T-helper 17 cell (primary cell): ENCODE data around the gene CELSR3. TPM values are rescaled to one million over a fixed set of nuclear protein-coding genes. Genes with fewer than 3 reads are reported as not detected.

Experiments used
- ATAC-seq: fragments of 150-1000 bp; cut with Tn5 transposase; 2 replicates; pipeline ENCODE4 v1.10.0; 2021; ENCODE audit warnings: mild to moderate bottlenecking, moderate library complexity
- DNase-seq, 3 donors: peaks; one replicate each; pipeline versions ENCODE4 v3.0.0 to v3.0.0-alpha.2; 2020 to 2021
- H3K9me3 ChIP-seq: one replicate; pipeline ENCODE4 v1.7.0; 2013; ENCODE audit warnings: low read length, mild to moderate bottlenecking; ENCODE audit not compliant: control insufficient read depth, poor library complexity, severe bottlenecking
- H3K27ac Mint-ChIP-seq: one replicate; pipeline ENCODE4 v1.8.0; 2022; ENCODE audit warnings: mild to moderate bottlenecking, moderate library complexity, mixed read lengths
- H3K27me3 Mint-ChIP-seq: one replicate; pipeline ENCODE4 v1.8.0; 2022; ENCODE audit warnings: mixed read lengths
- H3K36me3 Mint-ChIP-seq: one replicate; pipeline ENCODE4 v1.8.0; 2022; ENCODE audit warnings: low read depth, mixed read lengths
- H3K4me1 Mint-ChIP-seq: one replicate; pipeline ENCODE4 v1.8.0; 2022; ENCODE audit warnings: mild to moderate bottlenecking, mixed read lengths
- H3K4me3 Mint-ChIP-seq: one replicate; pipeline ENCODE4 v1.8.0; 2022; ENCODE audit warnings: mild to moderate bottlenecking, moderate library complexity, mixed read lengths
- total RNA-seq, 4 donors: library from RNA in 2 of 4; stranded (reverse) in 2 of 4; gene quantifications; one replicate each; pipeline ENCODE4 v1.2.3 and lab custom pipeline; 2022 to 2026

Gene CELSR3
- total RNA-seq, 2 donors from 2014 or later, result 6.0 to 6.9 TPM

GRCh38 chr3:48693826-48694225 is 31.1 kb upstream of the CELSR3 start:
- no peaks in the 10 kb centered on the region for H3K27me3 Mint-ChIP-seq
- DNase-seq (no peak), ATAC-seq (no peak)
- H3K4me3 Mint-ChIP-seq, result no peak overlapping the region
- no peaks in the 10 kb centered on the region for H3K9me3 ChIP-seq
- H3K36me3 Mint-ChIP-seq, result peaks cover 8% of the 10 kb centered on the region
- peak overlapping the region; percentile 21 for H3K27ac Mint-ChIP-seq
- peaks cover 15% of the 10 kb centered on the region for H3K4me1 Mint-ChIP-seq

- ATAC-seq (no peak), DNase-seq (no peak)
- Mint-ChIP-seq H3K36me3 (peaks cover 8% of the 10 kb centered on the region), H3K4me3 (no peak overlapping the region), H3K4me1 (peaks cover 13% of the 10 kb centered on the region), H3K27ac (peak overlapping the region; percentile 29), H3K27me3 (no peaks in the 10 kb centered on the region)
- H3K9me3 ChIP-seq, result no peaks in the 10 kb centered on the region
These were observed 29.9 kb upstream of the CELSR3 start for GRCh38 chr3:48692551-48692950.

GRCh38 chr3:48690846-48691458 is 28.3 kb upstream of the CELSR3 start:
- no peaks in the 10 kb centered on the region for H3K9me3 ChIP-seq
- Mint-ChIP-seq H3K36me3 (peaks cover 8% of the 10 kb centered on the region), H3K4me3 (no peak overlapping the region), H3K27me3 (no peaks in the 10 kb centered on the region), H3K4me1 (peaks cover 16% of the 10 kb centered on the region), H3K27ac (no peak overlapping the region)
- DNase-seq (no peak), ATAC-seq (no peak)

GRCh38 chr3:48689384-48689783 is 26.7 kb upstream of the CELSR3 start:
- Mint-ChIP-seq H3K27me3 (no peaks in the 10 kb centered on the region), H3K27ac (no peak overlapping the region), H3K4me1 (peaks cover 23% of the 10 kb centered on the region), H3K36me3 (peaks cover 8% of the 10 kb centered on the region), H3K4me3 (no peak overlapping the region)
- ATAC-seq (no peak), DNase-seq (no peak)
- no peaks in the 10 kb centered on the region for H3K9me3 ChIP-seq

- DNase-seq (no peak), ATAC-seq (no peak)
- Mint-ChIP-seq H3K27me3 (no peaks in the 10 kb centered on the region), H3K36me3 (peaks cover 8% of the 10 kb centered on the region), H3K4me1 (peaks cover 26% of the 10 kb centered on the region), H3K27ac (no peak overlapping the region), H3K4me3 (no peak overlapping the region)
- no peaks in the 10 kb centered on the region for H3K9me3 ChIP-seq
These were observed 26.0 kb upstream of the CELSR3 start for GRCh38 chr3:48688737-48689075.

- no peaks in the 10 kb centered on the region for H3K9me3 ChIP-seq
- peaks cover 8% of the 10 kb centered on the region for H3K36me3 Mint-ChIP-seq
- H3K4me3 Mint-ChIP-seq, result no peak overlapping the region
- H3K27ac Mint-ChIP-seq, result peak overlapping the region; percentile 60
- DNase-seq (no peak), ATAC-seq (no peak)
- no peaks in the 10 kb centered on the region for H3K27me3 Mint-ChIP-seq
- H3K4me1 Mint-ChIP-seq, result peaks cover 27% of the 10 kb centered on the region
These were observed 25.5 kb upstream of the CELSR3 start for GRCh38 chr3:48688032-48688736.

- Mint-ChIP-seq H3K4me1 (peaks cover 26% of the 10 kb centered on the region), H3K27me3 (no peaks in the 10 kb centered on the region), H3K27ac (peak overlapping the region; percentile 60), H3K4me3 (no peak overlapping the region), H3K36me3 (peaks cover 4% of the 10 kb centered on the region)
- no peak for DNase-seq
- no peak for ATAC-seq
- no peaks in the 10 kb centered on the region for H3K9me3 ChIP-seq
These were observed 24.6 kb upstream of the CELSR3 start for GRCh38 chr3:48687220-48687678.

GRCh38 chr3:48686538-48687219 is 24.0 kb upstream of the CELSR3 start:
- Mint-ChIP-seq H3K36me3 (peaks cover 4% of the 10 kb centered on the region), H3K4me1 (peaks cover 26% of the 10 kb centered on the region), H3K27me3 (no peaks in the 10 kb centered on the region), H3K4me3 (peak overlapping the region; percentile 94), H3K27ac (peak overlapping the region; percentile 91)
- H3K9me3 ChIP-seq, result no peaks in the 10 kb centered on the region
- DNase-seq, result no peak
- ATAC-seq, result no peak

- Mint-ChIP-seq H3K36me3 (peaks cover 1% of the 10 kb centered on the region), H3K27ac (peak within 1 kb of the TSS; percentile 91), H3K27me3 (no peaks in the 10 kb centered on the region), H3K4me3 (peak within 1 kb of the TSS; percentile 94), H3K4me1 (peaks cover 23% of the 10 kb centered on the region)
- ATAC-seq (peak; percentile 91), DNase-seq (peak; percentile 83 to 95 (median 88))
- no peaks in the 10 kb centered on the region for H3K9me3 ChIP-seq
These were observed 23.2 kb upstream of the CELSR3 start, which contains the start of gene NCKIPSD for GRCh38 chr3:48685603-48686511. Gene NCKIPSD (minus strand): TSS chr3:48685915. CDS start chr3:48685807, 108 bp downstream.

GRCh38 chr3:48685293-48685602 is 22.6 kb upstream of the CELSR3 start:
- H3K9me3 ChIP-seq, result no peaks in the 10 kb centered on the region
- H3K27ac Mint-ChIP-seq, result peak overlapping the region; percentile 91
- H3K4me1 Mint-ChIP-seq, result peaks cover 27% of the 10 kb centered on the region
- no peaks in the 10 kb centered on the region for H3K27me3 Mint-ChIP-seq
- DNase-seq (no peak), ATAC-seq (no peak)
- peaks cover 5% of the 10 kb centered on the region for H3K36me3 Mint-ChIP-seq
- peak overlapping the region; percentile 94 for H3K4me3 Mint-ChIP-seq

- peaks cover 5% of the 10 kb centered on the region for H3K36me3 Mint-ChIP-seq
- H3K4me3 Mint-ChIP-seq, result peak overlapping the region; percentile 94
- DNase-seq, result no peak
- H3K4me1 Mint-ChIP-seq, result peaks cover 32% of the 10 kb centered on the region
- no peaks in the 10 kb centered on the region for H3K9me3 ChIP-seq
- no peaks in the 10 kb centered on the region for H3K27me3 Mint-ChIP-seq
- no peak for ATAC-seq
- H3K27ac Mint-ChIP-seq, result peak overlapping the region; percentile 91
These were observed 21.9 kb upstream of the CELSR3 start for GRCh38 chr3:48684480-48685143.

GRCh38 chr3:48684054-48684349 is 21.3 kb upstream of the CELSR3 start:
- H3K9me3 ChIP-seq, result no peaks in the 10 kb centered on the region
- peak overlapping the region; percentile 83 for H3K4me3 Mint-ChIP-seq
- peak overlapping the region; percentile 91 for H3K27ac Mint-ChIP-seq
- H3K36me3 Mint-ChIP-seq, result peaks cover 5% of the 10 kb centered on the region
- H3K27me3 Mint-ChIP-seq, result no peaks in the 10 kb centered on the region
- no peak for ATAC-seq
- DNase-seq, result no peak
- H3K4me1 Mint-ChIP-seq, result peaks cover 32% of the 10 kb centered on the region
